ENCODE measurements around the gene TAX1BP3. TPM values are rescaled to one million over a fixed set of nuclear protein-coding genes. Genes with fewer than 3 reads are reported as not detected.
"Not testable (repeated sequence)": the region's sequence is repeated elsewhere in the genome, so short reads cannot be mapped to it uniquely, and the experiment has no call there.

TAX1BP3 gene, protein sequence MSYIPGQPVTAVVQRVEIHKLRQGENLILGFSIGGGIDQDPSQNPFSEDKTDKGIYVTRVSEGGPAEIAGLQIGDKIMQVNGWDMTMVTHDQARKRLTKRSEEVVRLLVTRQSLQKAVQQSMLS
- total RNA-seq: 100 to 1,000 TPM in 2 of 4 donors, 10 to 100 TPM in 2; 69.8 to 141 (median 100) TPM

DNA sequence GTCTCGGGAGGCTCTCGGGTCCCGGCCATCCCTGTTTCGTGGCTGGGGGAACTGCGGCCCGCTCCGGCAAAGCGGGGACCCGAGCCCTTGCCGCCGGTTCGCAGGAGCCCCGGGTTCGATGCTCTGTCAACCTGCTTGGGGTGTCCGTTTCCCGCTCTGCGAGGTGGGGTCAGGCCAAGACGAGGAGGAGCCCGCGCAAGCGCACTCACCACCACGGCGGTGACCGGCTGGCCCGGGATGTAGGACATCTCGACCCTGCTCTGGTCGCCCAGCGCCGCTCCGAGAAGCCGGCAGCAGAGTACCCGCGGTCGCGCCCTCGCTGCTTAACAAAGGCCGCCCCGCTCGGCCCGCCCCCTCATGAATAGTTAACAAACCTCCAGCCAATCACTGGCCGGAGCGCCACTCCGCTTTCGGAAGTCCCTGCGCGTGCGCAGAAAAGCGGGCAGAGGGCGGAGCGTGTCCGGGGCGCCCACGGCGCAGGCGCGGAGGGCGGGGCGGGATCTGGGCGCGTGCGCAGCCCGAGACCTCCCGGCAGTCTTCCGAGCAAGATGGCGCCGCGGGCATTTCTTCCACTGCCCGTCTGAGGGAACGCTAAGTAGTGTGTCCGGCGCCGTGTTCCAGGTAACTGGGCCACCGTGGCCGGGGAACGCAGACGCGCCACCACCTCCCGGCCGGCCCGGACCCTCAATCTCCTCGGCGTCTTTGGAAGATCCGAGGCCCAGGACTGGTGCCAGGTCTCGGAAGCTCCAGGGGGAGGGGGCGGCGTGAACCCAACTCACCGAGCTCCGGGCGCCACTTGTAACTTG, at the start of gene TAX1BP3, which contains the start of gene EMC6:
Gene TAX1BP3, minus strand, starts transcription at position 300 of the 806 bp plus-strand sequence. Its CDS starts 52 bp downstream, at position 248.
Gene EMC6, plus strand, starts transcription at position 534 of the 806 bp plus-strand sequence. CDS start 335 bp downstream, outside the sequence.
- DNase-seq (ENCODE audit: low spot score): peak; percentile 92
- ATAC-seq (ENCODE audit: low FRiP score): peak; percentile 92
- TF ChIP-seq CTCF (IDR thresholded peaks at IDR 0.05): no peak

- TF ChIP-seq CTCF (IDR thresholded peaks at IDR 0.05): no peak
- ATAC-seq (ENCODE audit: low FRiP score): no peak
- no peak for DNase-seq (ENCODE audit: low spot score)
These were observed 46.9 kb upstream of the TAX1BP3 start for GRCh38 chr17:3715296-3715695.

- ATAC-seq (ENCODE audit: low FRiP score): no peak
These were observed 44.6 kb upstream of the TAX1BP3 start for GRCh38 chr17:3712811-3713463.

DNA sequence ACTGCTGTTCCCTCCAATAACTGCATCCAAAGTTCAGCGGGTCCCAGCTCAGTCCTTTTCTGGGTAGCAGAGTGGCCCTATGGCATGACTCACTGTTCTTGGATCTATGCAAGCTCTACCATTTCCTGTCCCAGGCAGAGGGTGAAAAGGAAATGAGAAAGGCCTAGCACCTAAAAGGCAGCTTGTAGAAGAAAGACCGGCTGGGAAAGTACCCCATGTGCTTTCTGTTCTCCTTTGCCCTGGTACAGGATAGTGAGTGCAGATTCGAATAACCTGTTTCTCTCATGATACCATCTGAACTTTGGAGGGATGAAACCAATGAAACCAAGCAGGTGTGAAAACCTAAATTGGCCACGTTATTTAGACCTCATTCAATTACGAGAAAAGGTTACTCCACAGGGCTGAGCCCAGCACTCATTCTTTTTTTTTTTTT, 42.6 kb upstream of the TAX1BP3 start:
- DNase-seq (ENCODE audit: low spot score) (no peak), ATAC-seq (ENCODE audit: low FRiP score) (no peak)
- TF ChIP-seq CTCF (IDR thresholded peaks at IDR 0.05): no peak

More at GRCh38 chr17:3712811-3713463, 44.6 kb upstream of the TAX1BP3 start:
- DNase-seq (ENCODE audit: low spot score): no peak
- TF ChIP-seq CTCF (IDR thresholded peaks at IDR 0.05): no peak

DNA sequence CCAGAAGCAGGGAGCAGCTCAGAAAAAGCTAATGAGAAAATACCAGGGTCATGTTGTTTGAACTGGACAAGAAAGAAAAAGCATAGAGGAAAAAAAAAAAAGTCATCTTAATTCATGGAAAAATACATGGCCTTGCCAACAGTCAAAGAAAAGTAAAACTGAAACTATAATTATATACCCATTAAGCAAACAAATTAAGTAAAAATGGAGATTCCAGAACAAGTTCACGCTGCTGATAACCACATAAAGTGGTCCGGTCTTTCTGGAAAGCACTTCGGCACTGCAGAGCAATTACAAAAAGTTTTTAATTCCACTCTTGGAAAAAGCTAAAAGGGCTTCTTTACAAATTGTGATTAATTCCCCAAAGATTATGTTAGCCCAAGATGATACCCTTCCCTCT, 40.0 kb upstream of the TAX1BP3 start:
- no peak for ATAC-seq (ENCODE audit: low FRiP score)

DNA sequence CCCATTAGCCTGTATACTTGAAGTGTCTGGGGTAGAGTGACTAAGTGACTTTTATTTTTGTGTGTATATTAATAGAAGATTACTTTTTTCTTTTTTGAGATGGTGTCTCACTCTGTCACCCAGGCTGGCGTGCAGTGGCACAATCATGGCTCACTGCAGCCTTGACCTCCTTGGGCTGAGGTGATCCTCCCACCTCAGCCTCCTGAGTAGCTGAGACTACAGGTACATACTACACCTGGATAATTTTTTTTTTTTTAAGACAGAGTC, 37.3 kb upstream of the TAX1BP3 start:
- ATAC-seq (ENCODE audit: low FRiP score); DNase-seq (ENCODE audit: low spot score): not testable (repeated sequence)

More for the DNA sequence above, 40.0 kb upstream of the TAX1BP3 start:
- TF ChIP-seq CTCF (IDR thresholded peaks at IDR 0.05): no peak
- no peak for DNase-seq (ENCODE audit: low spot score)

DNA sequence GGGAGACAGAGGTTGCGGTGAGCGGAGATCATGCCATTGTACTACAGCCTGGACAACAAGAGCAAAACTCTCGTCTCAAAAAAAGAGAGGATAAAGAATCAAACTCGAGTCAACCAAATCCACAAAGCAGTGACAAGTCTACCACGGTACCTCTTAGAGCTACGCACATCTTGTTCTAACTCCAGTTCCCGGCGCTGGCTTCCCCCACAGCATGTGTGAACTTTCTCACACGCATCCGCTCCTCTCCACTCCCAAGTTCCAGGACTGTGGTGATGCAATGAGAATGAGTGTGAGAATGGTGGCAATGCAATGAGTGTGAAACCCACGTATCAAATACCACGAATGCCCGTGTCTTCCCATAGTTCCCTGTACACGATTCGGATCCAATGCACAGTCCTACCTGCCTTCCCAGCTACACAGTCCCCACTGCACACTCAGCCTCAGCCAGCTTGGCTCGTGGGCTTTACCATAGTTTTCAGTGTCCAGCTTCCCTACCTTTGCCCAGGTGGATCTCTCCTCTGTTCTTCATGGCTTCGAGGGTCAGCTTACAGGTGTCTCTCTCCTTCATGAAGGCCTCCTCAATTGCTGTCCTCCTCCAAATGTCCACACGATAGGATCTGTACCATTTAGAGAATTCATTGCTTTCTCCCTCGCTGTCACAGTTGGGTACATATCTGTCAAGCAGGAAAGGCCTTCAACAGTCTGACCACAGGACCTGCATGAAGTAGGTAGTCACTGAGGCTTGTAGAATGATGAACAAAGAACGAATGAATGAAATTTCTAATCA, 36.7 kb upstream of the TAX1BP3 start:
- DNase-seq (ENCODE audit: low spot score): no peak
- no peak for TF ChIP-seq CTCF (IDR thresholded peaks at IDR 0.05)
- ATAC-seq (ENCODE audit: low FRiP score): no peak

DNA sequence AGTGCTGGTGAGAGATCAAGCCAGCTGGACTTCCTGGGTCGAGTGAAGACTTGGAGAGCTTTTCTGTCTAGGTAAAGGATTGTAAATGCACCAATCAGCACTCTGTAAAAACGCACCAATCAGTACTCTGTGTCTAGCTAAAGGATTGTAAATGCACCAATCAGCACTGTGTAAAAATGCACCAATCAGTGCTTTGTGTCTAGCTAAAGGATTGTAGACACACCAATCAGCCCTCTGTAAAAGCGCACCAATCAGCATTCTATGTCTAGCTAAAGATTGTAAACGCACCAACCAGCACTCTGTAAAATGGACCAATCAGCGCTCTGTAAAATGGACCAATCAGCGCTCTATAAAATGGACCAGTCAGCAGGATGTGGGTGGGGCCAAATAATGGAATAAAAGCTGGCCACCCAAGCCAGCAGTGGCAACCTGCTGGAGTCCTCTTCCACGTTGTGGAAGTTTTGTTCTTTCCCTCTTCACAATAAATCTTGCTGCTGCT, 33.7 kb upstream of the TAX1BP3 start:
- DNase-seq (ENCODE audit: low spot score); ATAC-seq (ENCODE audit: low FRiP score): not testable (repeated sequence)
